LNCaP clone FGC (cell line): ENCODE data around the gene ASPRV1.

Experiments
- DNase-seq: peaks from one replicate; pipeline ENCODE4 v3.0.0-alpha.2; 2011; ENCODE audit warnings: low read depth
- H3K4me3 ChIP-seq: 2 replicates; pipeline ENCODE4 v1.5.1; 2011; ENCODE audit warnings: mild to moderate bottlenecking, low read depth, low read length, control low read depth
- CTCF ChIP-seq: IDR thresholded peaks from 2 replicates; pipeline ENCODE4 v1.5.1; 2012; ENCODE audit warnings: mild to moderate bottlenecking; ENCODE audit not compliant: control insufficient read depth, insufficient read depth; ENCODE audit errors: extremely low read depth

Gene ASPRV1

GRCh38 chr2:69960821-69961220, 610 bp downstream of the ASPRV1 start:
- H3K4me3 ChIP-seq: no peak overlapping the region
- no peak for DNase-seq
- no peak for TF ChIP-seq CTCF

DNA sequence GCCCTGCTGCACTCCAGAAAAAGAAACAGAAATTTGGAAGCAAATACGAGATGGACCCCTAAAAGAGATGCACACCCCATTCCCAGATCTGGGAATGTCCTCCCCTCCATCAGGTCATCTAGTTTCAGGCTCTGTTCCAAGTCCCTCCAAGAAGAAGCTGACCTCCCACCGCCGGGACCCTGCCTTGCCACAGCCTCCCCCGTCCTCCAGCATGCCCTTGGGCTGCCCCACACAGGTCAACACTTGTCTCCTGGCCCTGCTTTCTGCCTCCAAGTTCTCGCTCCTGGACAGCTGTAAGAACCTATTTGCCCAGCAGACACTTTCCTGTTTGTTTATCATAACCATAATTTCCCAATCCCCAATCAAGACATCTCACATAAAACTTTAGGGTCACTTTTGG, 2.0 kb downstream of the ASPRV1 start:
- no peak for DNase-seq
- no peak overlapping the region for H3K4me3 ChIP-seq
- TF ChIP-seq CTCF: no peak

GRCh38 chr2:69958480-69958879, 3.0 kb downstream of the ASPRV1 start:
- no peak overlapping the region for H3K4me3 ChIP-seq
- no peak for DNase-seq
- no peak for TF ChIP-seq CTCF

DNA sequence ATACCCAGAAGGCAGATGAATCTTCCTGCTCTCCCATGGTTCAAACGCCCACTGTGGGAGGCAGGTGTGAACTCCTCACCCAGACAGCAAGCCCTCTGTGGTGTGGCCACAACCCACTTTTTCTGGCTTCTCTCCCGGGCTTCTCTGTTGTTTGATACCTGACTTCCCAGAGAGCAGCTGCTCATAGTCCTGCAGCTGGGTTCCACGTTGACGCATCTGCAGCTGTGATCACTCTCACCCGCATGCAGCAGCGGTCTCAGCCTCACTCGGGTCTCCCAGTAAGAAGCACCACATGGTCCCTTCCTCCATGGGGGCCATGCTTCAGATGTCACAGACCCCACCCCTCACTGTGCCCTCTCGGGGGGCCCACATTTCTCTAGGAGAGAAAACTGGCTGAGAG, 3.5 kb downstream of the ASPRV1 start:
- no peak overlapping the region for H3K4me3 ChIP-seq
- no peak for DNase-seq
- no peak for TF ChIP-seq CTCF

GRCh38 chr2:69956475-69956979, 4.9 kb downstream of the ASPRV1 start:
- H3K4me3 ChIP-seq: no peak overlapping the region
- TF ChIP-seq CTCF: no peak
- no peak for DNase-seq

DNA sequence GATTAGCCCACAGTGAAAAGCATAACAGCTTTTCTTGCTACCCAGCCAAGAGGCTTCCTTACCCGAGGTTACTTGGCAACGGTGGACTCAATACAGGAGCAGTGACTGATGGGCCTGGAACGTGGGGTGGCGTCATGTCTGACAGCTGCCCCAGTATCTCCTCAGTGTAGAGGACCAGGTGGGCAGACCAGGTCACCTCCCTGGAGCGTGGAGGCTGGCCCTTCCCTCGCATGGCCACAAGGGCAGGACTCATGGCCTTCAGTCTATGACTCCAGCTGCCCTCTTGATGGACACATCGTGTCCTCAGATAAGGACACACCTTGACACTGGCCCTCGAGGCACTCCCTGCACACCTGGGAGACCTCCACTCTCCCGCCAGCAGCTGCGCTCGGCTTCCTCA, 6.4 kb downstream of the ASPRV1 start:
- TF ChIP-seq CTCF: no peak
- no peak for DNase-seq

DNA sequence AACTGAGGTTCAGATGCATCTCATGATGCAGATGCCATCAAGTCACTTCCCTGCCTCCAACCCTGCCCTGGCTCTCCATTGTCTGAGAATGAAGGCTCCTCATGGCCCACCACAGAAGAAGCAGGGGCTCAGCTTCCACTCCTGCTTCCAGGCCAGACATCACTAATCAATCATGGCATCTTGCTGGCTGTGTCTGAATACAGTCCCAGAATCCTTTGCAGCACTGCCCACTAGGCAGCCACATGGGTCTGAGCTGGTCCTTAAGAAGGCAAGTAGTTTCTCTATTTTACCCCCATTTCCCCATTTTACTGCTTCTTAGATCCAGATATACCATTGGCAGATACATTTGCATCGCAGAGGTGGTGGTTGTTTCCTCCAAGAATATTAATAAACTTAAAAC, 7.3 kb downstream of the ASPRV1 start:
- no peak for DNase-seq
- TF ChIP-seq CTCF: no peak

More for the DNA sequence above, 6.4 kb downstream of the ASPRV1 start:
- no peak overlapping the region for H3K4me3 ChIP-seq

More for the DNA sequence above, 7.3 kb downstream of the ASPRV1 start:
- H3K4me3 ChIP-seq: no peak overlapping the region
